OCI-LY3 (cell line): ENCODE measurements around the gene FREM1.

Experiments
- H2AFZ ChIP-seq: fragments of 200-600, 300-600 bp; shearing (Covaris generic); 2 replicates; pipeline ENCODE4 v1.6.0; 2014; ENCODE audit warnings: antibody characterized with exemption, low read depth, low read length
- H3K27ac ChIP-seq: fragments of 200-600, 300-600 bp; sonication (generic); 2 replicates; pipeline ENCODE4 v1.5.1; 2014; ENCODE audit warnings: mild to moderate bottlenecking, low read length, moderate library complexity, mixed read lengths
- H3K27me3 ChIP-seq: fragments of 200-600, 300-600 bp; sonication (generic); 2 replicates; pipeline ENCODE4 v1.6.1; 2014; ENCODE audit warnings: low read depth, low read length, mixed read lengths
- H3K36me3 ChIP-seq: fragments of 200-600, 300-600 bp; sonication (generic); replicated peaks from 2 replicates; pipeline ENCODE3; 2014; ENCODE audit warnings: low read depth, low read length, mixed read lengths
- H3K4me1 ChIP-seq: fragments of 300-600, 200-600 bp; sonication (generic); 2 replicates; pipeline ENCODE4 v1.6.1; 2014; ENCODE audit warnings: low read length, mixed read lengths
- H3K4me2 ChIP-seq: fragments of 200-600, 300-600 bp; sonication (generic); 2 replicates; pipeline ENCODE4 v1.6.1; 2014; ENCODE audit warnings: low read length, mixed read lengths
- H3K4me3 ChIP-seq: fragments of 300-600, 200-600 bp; sonication (generic); 2 replicates; pipeline ENCODE4 v1.5.1; 2014; ENCODE audit warnings: antibody characterized with exemption, mild to moderate bottlenecking, low read length, moderate library complexity
- H3K79me2 ChIP-seq: fragments of 300-600, 200-600 bp; shearing (Covaris generic); 2 replicates; pipeline ENCODE4 v1.6.1; 2014; ENCODE audit warnings: mild to moderate bottlenecking, low read length, mixed read lengths
- H3K9ac ChIP-seq: fragments of 300-600, 200-600 bp; shearing (Covaris generic); 2 replicates; pipeline ENCODE4 v1.6.0; 2014; ENCODE audit warnings: mild to moderate bottlenecking, low read length, moderate library complexity
- H3K9me3 ChIP-seq: fragments of 200-600, 300-600 bp; shearing (Covaris generic); 2 replicates; pipeline ENCODE4 v1.6.1; 2014; ENCODE audit warnings: low read length, mixed read lengths; ENCODE audit not compliant: insufficient read depth
- H4K20me1 ChIP-seq: fragments of 200-600, 300-600 bp; sonication (generic); 2 replicates; pipeline ENCODE4 v1.6.1; 2016; ENCODE audit warnings: low read length, mixed read lengths; ENCODE audit not compliant: insufficient read depth
- EZH2phosphoT487 ChIP-seq: fragments of 200-600 bp; shearing (Covaris generic); IDR thresholded peaks from 2 replicates; pipeline ENCODE4 v1.6.1; 2018; ENCODE audit warnings: antibody characterized with exemption, mixed run types, low read depth
- TF ChIP-seq, protein P1 (sequence below): fragments of 200-600, 300-600 bp; sonication (generic); IDR thresholded peaks from 2 replicates; pipeline ENCODE4 v1.5.1; 2014; ENCODE audit warnings: antibody characterized with exemption, low read length, low read depth

The FREM1 gene

DNA sequence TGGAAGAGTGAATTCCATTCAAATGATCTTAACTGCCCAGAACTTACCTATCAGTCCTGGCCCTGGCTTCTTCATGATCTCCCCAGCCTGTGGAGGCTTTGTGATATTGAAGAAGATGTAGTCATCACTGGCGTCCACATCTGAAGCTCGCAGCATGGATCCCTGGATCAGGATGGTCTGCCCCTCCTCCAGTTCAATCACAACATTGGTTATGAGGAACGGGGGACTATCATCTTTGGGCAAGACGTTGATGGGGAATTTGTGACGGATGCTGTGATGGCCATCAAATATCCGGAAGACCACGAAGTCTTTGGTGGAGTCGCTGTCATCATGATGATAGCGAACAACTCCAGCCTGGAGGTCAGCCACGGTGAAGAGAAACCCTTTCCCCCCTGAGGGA lies 68.0 kb downstream of the FREM1 start:
- Histone ChIP-seq H3K9ac (no peak overlapping the region), H4K20me1 (no peaks in the 10 kb centered on the region), H3K4me1 (0 out of 2 replicates have a peak, but pooled peaks cover 3% of the 10 kb centered on the region), H3K27me3 (peaks cover 6% of the 10 kb centered on the region; the same call in 1 of the 2 replicates), H3K79me2 (no peaks in the 10 kb centered on the region), H3K9me3 (no peaks in the 10 kb centered on the region), H2AFZ (no peak overlapping the region), H3K36me3 (no peaks in the 10 kb centered on the region), H3K4me3 (no peak overlapping the region), H3K27ac (no peak overlapping the region), H3K4me2 (no peak overlapping the region)
- no peak for TF ChIP-seq EZH2phosphoT487
- TF ChIP-seq, protein P1, sequence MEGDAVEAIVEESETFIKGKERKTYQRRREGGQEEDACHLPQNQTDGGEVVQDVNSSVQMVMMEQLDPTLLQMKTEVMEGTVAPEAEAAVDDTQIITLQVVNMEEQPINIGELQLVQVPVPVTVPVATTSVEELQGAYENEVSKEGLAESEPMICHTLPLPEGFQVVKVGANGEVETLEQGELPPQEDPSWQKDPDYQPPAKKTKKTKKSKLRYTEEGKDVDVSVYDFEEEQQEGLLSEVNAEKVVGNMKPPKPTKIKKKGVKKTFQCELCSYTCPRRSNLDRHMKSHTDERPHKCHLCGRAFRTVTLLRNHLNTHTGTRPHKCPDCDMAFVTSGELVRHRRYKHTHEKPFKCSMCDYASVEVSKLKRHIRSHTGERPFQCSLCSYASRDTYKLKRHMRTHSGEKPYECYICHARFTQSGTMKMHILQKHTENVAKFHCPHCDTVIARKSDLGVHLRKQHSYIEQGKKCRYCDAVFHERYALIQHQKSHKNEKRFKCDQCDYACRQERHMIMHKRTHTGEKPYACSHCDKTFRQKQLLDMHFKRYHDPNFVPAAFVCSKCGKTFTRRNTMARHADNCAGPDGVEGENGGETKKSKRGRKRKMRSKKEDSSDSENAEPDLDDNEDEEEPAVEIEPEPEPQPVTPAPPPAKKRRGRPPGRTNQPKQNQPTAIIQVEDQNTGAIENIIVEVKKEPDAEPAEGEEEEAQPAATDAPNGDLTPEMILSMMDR: no peak

GRCh38 chr9:14838701-14839100 lies 71.5 kb downstream of the FREM1 start:
- H3K4me1 ChIP-seq: no peaks in the 10 kb centered on the region
- H3K4me3 ChIP-seq: no peak overlapping the region
- H3K79me2 ChIP-seq: no peaks in the 10 kb centered on the region
- no peaks in the 10 kb centered on the region for H3K36me3 ChIP-seq
- no peak overlapping the region for H3K4me2 ChIP-seq
- H3K27ac ChIP-seq: no peak overlapping the region
- H3K27me3 ChIP-seq: peaks cover 6% of the 10 kb centered on the region; the same call in 1 of the 2 replicates
- TF ChIP-seq, protein P1: no peak
- TF ChIP-seq EZH2phosphoT487: no peak
- H4K20me1 ChIP-seq: no peaks in the 10 kb centered on the region
- H3K9me3 ChIP-seq: no peaks in the 10 kb centered on the region
- H3K9ac ChIP-seq: no peak overlapping the region
- no peak overlapping the region for H2AFZ ChIP-seq

- no peaks in the 10 kb centered on the region for H3K36me3 ChIP-seq
- H2AFZ ChIP-seq: no peak overlapping the region
- no peak overlapping the region for H3K27ac ChIP-seq
- no peak for TF ChIP-seq EZH2phosphoT487
- TF ChIP-seq, protein P1: no peak
- H3K4me2 ChIP-seq: no peak overlapping the region
- H3K4me3 ChIP-seq: no peak overlapping the region
- H3K4me1 ChIP-seq: no peaks in the 10 kb centered on the region
- H3K79me2 ChIP-seq: no peaks in the 10 kb centered on the region
- H3K9ac ChIP-seq: no peak overlapping the region
- H4K20me1 ChIP-seq: no peaks in the 10 kb centered on the region
- no peaks in the 10 kb centered on the region for H3K9me3 ChIP-seq
- H3K27me3 ChIP-seq: peaks cover 6% of the 10 kb centered on the region; the same call in 1 of the 2 replicates
Observed at GRCh38 chr9:14836885-14837284, 73.3 kb downstream of the FREM1 start.

DNA sequence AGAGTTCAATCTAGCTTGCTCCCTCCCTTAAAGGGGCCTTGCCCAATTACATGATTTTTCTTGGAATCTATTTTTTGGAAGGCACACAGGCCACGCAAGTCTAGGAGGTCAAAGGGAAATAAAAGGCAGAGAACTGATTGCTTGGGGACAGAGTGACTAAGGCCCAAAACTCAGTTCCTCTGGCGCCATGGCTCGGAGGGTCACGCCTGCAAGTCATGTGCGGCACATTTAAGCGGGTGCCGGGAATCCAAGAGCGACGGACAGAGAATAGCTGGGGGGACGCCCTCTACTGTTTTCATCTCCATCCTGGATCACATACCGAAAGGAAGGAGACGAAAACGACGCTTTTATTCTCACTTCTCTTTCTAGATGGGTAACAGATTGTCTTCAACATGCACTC lies 78.6 kb downstream of the FREM1 start:
- Histone ChIP-seq H3K4me2 (no peak overlapping the region), H3K4me3 (no peak overlapping the region), H3K27ac (no peak overlapping the region), H3K9me3 (no peaks in the 10 kb centered on the region), H2AFZ (no peak overlapping the region), H3K36me3 (no peaks in the 10 kb centered on the region), H3K4me1 (no peaks in the 10 kb centered on the region), H4K20me1 (no peaks in the 10 kb centered on the region), H3K27me3 (no peaks in the 10 kb centered on the region), H3K9ac (no peak overlapping the region), H3K79me2 (no peaks in the 10 kb centered on the region)
- TF ChIP-seq, protein P1: no peak
- TF ChIP-seq EZH2phosphoT487: no peak
